Dermis microvascular lymphatic vessel endothelial cell (primary cell): ENCODE data around the gene CFAP54. TPM values are rescaled to one million over a fixed set of nuclear protein-coding genes. Genes with fewer than 3 reads are reported as not detected.
"Not testable (repeated sequence)": the region's sequence is repeated elsewhere in the genome, so short reads cannot be mapped to it uniquely, and the experiment has no call there.

Experiments used
- DNase-seq, 2 donors: peaks; one replicate each; pipeline versions ENCODE4 v3.0.0 to v3.0.0-alpha.2; 2010; ENCODE audit warnings: low read depth in 2 of 2
- total RNA-seq: library from RNA; depleted of rRNA; stranded (reverse); fragments of >200 nt; gene quantifications from 2 replicates; pipeline ENCODE4 v1.2.1, GENCODE V29; 2014

CFAP54 gene
- total RNA-seq, 1 donor from 2014 or later = 6.2 TPM

GRCh38 chr12:96510306-96510764, 21.0 kb downstream of the CFAP54 start:
- DNase-seq = peak; percentile 78 to 95

DNA sequence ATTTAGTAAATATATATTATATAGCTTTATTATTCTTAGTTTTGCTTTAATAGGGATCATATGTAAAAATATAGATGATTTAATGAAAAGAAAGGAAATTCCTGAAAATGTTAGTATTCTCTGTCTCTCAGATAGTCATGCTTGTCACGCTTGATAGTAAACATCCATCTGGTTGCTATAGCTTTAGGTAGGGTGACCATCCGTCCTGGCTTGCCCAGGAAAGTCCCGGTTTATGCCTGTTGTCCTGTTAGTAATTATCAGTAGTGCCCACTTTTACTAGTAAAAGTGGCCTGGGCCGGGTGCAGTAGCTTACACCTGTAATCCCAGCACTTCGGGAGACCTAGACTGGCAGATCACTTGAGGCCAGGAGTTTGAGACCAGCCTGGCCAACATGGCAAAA, 23.8 kb downstream of the CFAP54 start:
- DNase-seq = no peak

DNA sequence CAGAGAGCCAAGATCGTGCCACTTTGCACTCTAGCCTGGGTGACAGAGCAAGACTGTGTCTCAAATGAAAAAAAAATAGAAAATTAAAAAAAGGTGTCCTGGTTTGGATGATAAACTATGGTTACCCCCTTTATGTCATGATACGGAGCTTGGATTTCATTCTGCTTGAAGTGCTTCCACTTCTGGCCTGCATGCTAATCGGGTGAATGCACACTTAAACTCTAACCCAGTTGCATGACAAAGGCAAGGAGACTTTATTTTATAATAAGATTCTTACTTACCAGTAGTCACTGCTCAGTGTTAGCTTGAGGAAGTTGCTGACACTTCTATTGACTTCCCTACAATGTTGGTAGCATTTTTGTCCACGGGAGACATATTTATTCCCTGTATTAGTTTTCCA, 24.3 kb downstream of the CFAP54 start:
- no peak for DNase-seq

DNA sequence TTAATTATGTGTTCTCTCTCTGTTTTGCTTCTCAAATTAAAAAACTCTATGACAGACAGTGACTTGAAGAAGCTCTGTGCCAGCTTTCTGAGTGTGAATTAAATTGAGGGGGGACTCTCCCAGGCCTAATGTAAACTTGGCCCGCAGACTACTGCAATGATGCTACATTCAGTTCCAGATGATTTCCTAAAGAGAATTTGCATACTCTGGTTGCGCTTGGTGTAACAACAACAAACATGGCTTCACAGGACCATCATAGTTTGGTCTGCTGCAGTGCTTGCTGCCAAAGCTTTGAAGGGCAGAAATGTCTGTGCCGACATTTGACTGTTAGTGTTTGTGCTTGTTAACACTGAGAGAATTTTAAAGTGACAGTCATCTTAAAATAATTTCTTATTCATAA, 25.0 kb downstream of the CFAP54 start:
- DNase-seq = peak; percentile 32 to 44

DNA sequence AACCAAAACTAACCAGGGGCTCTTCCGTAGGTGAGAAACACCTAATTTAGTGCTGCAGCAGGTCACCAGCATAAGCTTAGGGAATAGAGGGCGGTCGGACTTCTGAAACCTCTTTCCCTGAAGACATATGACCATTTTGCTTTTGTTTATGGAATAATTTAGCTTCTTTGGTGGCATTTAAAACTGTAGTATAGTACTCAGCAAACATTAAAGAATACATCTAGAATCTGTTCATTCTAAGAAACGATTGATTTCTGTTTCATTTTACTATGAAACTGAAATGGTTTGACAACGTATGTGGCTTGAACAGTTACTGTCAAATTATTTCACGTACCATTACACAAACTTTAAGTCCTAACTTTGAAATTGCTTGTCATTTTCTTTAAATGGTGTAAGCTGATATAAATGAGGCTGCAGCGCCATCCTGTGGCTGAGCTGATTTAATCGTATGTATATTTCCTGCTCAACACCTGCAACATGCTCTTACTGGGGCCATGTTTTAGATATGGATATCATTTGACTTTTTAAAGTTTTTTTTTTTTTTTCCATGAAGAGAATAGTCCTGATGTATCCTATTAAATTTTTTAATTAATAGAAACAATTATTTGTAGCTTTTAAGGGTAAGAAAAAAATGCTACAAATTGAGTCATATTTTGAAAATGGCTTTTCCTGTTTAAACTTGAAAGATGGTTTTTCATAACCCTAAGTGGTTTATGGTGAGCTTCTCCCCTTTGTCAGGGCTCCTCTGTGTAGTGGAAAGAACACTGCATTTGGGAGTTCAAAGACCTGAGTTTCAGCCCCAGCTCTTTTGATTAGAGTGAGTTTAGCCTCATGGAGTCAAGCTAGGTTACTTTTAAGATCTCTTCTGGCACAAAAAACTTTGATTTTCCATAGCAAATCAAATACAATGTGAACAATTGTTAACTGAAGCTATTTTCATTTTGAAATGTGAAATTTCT, 27.4 kb downstream of the CFAP54 start:
- DNase-seq = peak; percentile 86 to 90

- no peak for DNase-seq
These were observed 31.4 kb downstream of the CFAP54 start for GRCh38 chr12:96520767-96521166.

GRCh38 chr12:96521895-96522682, 32.7 kb downstream of the CFAP54 start:
- no peak for DNase-seq

- DNase-seq = no peak
These were observed 33.3 kb downstream of the CFAP54 start for GRCh38 chr12:96522690-96523089.

DNA sequence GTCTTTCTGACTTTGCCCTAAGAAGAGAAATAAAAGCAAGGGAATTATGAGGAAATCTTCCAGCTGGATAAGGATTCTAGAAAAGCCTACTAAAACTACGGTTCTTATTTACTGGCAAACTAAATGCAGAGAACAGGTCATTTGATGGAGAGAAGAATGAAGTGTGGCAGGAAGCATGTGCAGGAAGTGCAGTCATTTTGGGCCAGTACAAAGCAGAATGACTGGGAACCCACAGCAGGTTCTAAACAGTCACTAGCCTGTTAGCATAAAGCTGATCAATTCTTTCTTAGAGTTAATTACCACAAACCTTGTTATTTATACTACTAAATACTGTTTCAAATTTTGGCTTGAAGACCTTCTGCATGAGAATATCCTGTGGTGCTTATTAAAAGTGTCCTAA, 36.7 kb downstream of the CFAP54 start:
- peak in 1 of 2 donors; percentile 27 for DNase-seq

GRCh38 chr12:96529912-96530311, 40.5 kb downstream of the CFAP54 start:
- no peak for DNase-seq

GRCh38 chr12:96534339-96534738, 45.0 kb downstream of the CFAP54 start:
- DNase-seq = no peak

GRCh38 chr12:96548384-96548783, 59.0 kb downstream of the CFAP54 start:
- DNase-seq = no peak

GRCh38 chr12:96549341-96549740, 60.0 kb downstream of the CFAP54 start:
- no peak for DNase-seq

GRCh38 chr12:96570579-96570978, 81.2 kb downstream of the CFAP54 start:
- DNase-seq = no peak

GRCh38 chr12:96571101-96571862, 81.9 kb downstream of the CFAP54 start:
- no peak for DNase-seq

DNA sequence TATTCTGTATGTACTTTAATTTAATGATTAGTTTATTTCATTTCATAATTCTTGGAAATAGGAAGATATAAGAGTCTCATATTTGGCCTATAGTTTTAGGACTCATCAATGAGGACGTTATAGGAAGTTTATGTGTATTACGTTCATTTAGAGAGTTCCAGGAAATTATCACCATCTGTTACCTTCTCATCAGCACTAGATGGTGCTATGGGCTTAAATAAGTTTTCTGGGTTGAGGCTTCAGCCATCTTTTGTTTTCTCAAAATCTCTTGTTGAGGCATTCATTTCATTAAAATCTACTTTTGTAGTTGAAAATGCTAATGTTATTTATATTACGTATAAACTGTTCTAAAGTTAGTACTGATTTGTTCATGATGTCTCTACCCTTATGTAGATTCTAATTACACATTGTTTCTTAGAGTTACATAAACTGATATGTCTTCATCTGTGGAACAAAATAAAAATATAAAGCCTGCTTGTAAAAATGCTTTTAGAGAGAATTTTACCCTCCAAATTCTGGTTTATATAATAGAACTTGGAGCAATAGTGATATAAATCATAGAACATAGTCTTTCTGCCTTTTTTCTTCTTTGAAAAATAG, 89.2 kb downstream of the CFAP54 start:
- DNase-seq = peak; percentile 59 to 67

DNA sequence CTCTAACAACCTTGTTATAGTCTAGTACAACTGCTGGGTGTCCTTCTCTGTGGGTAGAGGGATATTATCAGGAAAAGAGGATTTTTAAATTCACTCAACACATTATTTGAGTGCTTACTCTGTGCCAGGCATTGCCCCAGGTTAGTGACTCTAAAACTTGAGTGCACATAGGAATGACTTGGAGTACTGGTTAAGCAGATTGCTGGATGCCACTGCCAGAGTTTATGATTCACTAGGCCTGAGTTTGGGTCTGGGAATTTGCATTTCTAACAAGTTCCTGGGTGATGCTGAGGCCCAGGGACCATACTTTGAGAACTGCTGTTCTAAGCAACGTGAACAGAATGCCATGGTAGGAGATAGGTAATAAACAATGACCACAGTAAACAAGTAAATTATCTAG, 96.6 kb downstream of the CFAP54 start:
- DNase-seq = no peak

GRCh38 chr12:96587691-96588090, 98.3 kb downstream of the CFAP54 start:
- DNase-seq = no peak

GRCh38 chr12:96590970-96591369, 101.6 kb downstream of the CFAP54 start:
- DNase-seq = no peak

DNA sequence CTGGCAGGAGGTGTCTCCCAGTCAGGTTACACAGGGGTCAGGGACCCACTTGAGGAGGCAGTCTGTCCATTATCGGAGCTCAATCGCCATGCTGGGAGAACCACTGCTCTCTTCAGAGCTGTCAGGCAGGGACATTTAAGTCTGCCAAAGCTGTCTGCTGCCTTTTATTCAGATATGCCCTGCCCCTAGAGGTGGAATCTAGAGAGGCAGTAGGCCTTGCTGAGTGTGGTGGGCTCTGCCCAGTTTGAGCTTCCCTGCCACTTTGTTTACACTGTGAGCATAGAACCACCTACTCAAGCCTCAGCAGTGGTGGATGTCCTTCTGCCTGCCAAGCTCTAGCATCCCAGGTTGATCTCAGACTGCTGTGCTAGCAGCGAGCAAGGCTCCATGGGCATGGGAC, 115.0 kb downstream of the CFAP54 start:
- not testable (repeated sequence) for DNase-seq

DNA sequence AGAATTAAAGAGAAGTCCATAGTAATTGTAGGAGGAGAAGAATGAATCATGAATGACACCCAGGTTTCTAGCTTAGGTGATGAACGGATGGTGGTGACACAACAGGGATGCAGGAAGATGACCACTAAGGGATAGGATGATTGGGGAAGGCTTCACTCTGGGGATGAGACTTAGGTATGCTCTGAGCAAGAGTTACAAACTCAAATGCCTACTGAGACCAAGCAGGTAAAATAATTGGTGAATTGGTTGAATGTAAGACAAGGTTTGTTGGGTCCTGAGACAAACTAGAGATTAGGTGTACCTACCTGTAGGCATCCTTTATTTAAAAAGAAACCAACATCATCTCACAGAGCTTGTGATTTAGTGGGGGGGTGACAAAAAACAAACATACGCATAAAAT, 116.3 kb downstream of the CFAP54 start:
- no peak for DNase-seq
